Measurements from ENCODE around the gene PDIA2.

PDIA2 gene

GRCh38 chr16:282491-282890, 473 bp upstream of the PDIA2 start:
- Histone ChIP-seq H3K27ac (ENCODE audit: low read depth, low read length) (no peak overlapping the region), H3K36me3 (ENCODE audit: insufficient read depth, low read length) (peaks cover 12% of the 10 kb centered on the region; the same call in 1 of the 2 replicates), H3K4me1 (ENCODE audit: insufficient read depth, low read length) (no peaks in the 10 kb centered on the region), H3K9me3 (ENCODE audit: insufficient read depth, low read depth, low read length) (no peaks in the 10 kb centered on the region), H3K4me3 (ENCODE audit: low read length) (no peak overlapping the region), H3K9ac (ENCODE audit: low read depth, low read length) (no peak overlapping the region), H3K27me3 (ENCODE audit: insufficient read depth, low read length) (peaks cover 38% of the 10 kb centered on the region)
- WGBS, result 96% methylated on average over 22 of the region's 22 CpGs

- H3K4me3 ChIP-seq (ENCODE audit: low read length), result no peak overlapping the region
Measured at GRCh38 chr16:284204-285120, 1.5 kb downstream of the PDIA2 start.

GRCh38 chr16:285146-286055, 2.4 kb downstream of the PDIA2 start:
- WGBS, result 94% methylated on average over 42 of the region's 48 CpGs
- H3K27ac ChIP-seq (ENCODE audit: low read depth, low read length), result no peak overlapping the region
- no peak overlapping the region for H3K4me3 ChIP-seq (ENCODE audit: low read length)
- no peak overlapping the region for H3K9ac ChIP-seq (ENCODE audit: low read depth, low read length)
- H3K27me3 ChIP-seq (ENCODE audit: insufficient read depth, low read length), result peaks cover 15% of the 10 kb centered on the region
- no peaks in the 10 kb centered on the region for H3K4me1 ChIP-seq (ENCODE audit: insufficient read depth, low read length)
- no peaks in the 10 kb centered on the region for H3K9me3 ChIP-seq (ENCODE audit: insufficient read depth, low read depth, low read length)
- peaks cover 37% of the 10 kb centered on the region for H3K36me3 ChIP-seq (ENCODE audit: insufficient read depth, low read length)

More at GRCh38 chr16:284204-285120, 1.5 kb downstream of the PDIA2 start:
- Histone ChIP-seq H3K36me3 (ENCODE audit: insufficient read depth, low read length) (peaks cover 28% of the 10 kb centered on the region), H3K27ac (ENCODE audit: low read depth, low read length) (no peak overlapping the region), H3K4me1 (ENCODE audit: insufficient read depth, low read length) (no peaks in the 10 kb centered on the region), H3K9ac (ENCODE audit: low read depth, low read length) (no peak overlapping the region), H3K27me3 (ENCODE audit: insufficient read depth, low read length) (peaks cover 23% of the 10 kb centered on the region), H3K9me3 (ENCODE audit: insufficient read depth, low read depth, low read length) (no peaks in the 10 kb centered on the region)
- 95% methylated on average over 52 of the region's 52 CpGs for WGBS

GRCh38 chr16:286491-287297, 3.7 kb downstream of the PDIA2 start:
- Histone ChIP-seq H3K9me3 (ENCODE audit: insufficient read depth, low read depth, low read length) (no peaks in the 10 kb centered on the region), H3K4me3 (ENCODE audit: low read length) (no peak overlapping the region), H3K36me3 (ENCODE audit: insufficient read depth, low read length) (peaks cover 50% of the 10 kb centered on the region), H3K27me3 (ENCODE audit: insufficient read depth, low read length) (peaks cover 3% of the 10 kb centered on the region), H3K9ac (ENCODE audit: low read depth, low read length) (no peak overlapping the region), H3K4me1 (ENCODE audit: insufficient read depth, low read length) (no peaks in the 10 kb centered on the region), H3K27ac (ENCODE audit: low read depth, low read length) (no peak overlapping the region)
- 95% methylated on average over 22 of the region's 22 CpGs for WGBS

- no peak overlapping the region for H3K4me3 ChIP-seq (ENCODE audit: low read length)
- H3K27me3 ChIP-seq (ENCODE audit: insufficient read depth, low read length), result no peaks in the 10 kb centered on the region
- no peaks in the 10 kb centered on the region for H3K9me3 ChIP-seq (ENCODE audit: insufficient read depth, low read depth, low read length)
- H3K4me1 ChIP-seq (ENCODE audit: insufficient read depth, low read length), result no peaks in the 10 kb centered on the region
- 92% methylated on average over 16 of the region's 16 CpGs for WGBS
- H3K9ac ChIP-seq (ENCODE audit: low read depth, low read length), result no peak overlapping the region
- H3K36me3 ChIP-seq (ENCODE audit: insufficient read depth, low read length), result peaks cover 53% of the 10 kb centered on the region
- no peak overlapping the region for H3K27ac ChIP-seq (ENCODE audit: low read depth, low read length)
Measured at GRCh38 chr16:287298-287811, 4.4 kb downstream of the PDIA2 start.

GRCh38 chr16:287981-288920, 5.3 kb downstream of the PDIA2 start:
- Histone ChIP-seq H3K27ac (ENCODE audit: low read depth, low read length) (no peak overlapping the region), H3K27me3 (ENCODE audit: insufficient read depth, low read length) (no peaks in the 10 kb centered on the region), H3K4me3 (ENCODE audit: low read length) (no peak overlapping the region), H3K9ac (ENCODE audit: low read depth, low read length) (no peak overlapping the region), H3K4me1 (ENCODE audit: insufficient read depth, low read length) (no peaks in the 10 kb centered on the region), H3K9me3 (ENCODE audit: insufficient read depth, low read depth, low read length) (no peaks in the 10 kb centered on the region), H3K36me3 (ENCODE audit: insufficient read depth, low read length) (peaks cover 62% of the 10 kb centered on the region)
- whole genome bisulfite sequencing, result 96% methylated on average over 33 of the region's 33 CpGs

- Histone ChIP-seq H3K27ac (ENCODE audit: low read depth, low read length) (no peak overlapping the region), H3K27me3 (ENCODE audit: insufficient read depth, low read length) (no peaks in the 10 kb centered on the region), H3K9ac (ENCODE audit: low read depth, low read length) (no peak overlapping the region), H3K4me1 (ENCODE audit: insufficient read depth, low read length) (no peaks in the 10 kb centered on the region), H3K4me3 (ENCODE audit: low read length) (no peak overlapping the region), H3K9me3 (ENCODE audit: insufficient read depth, low read depth, low read length) (no peaks in the 10 kb centered on the region), H3K36me3 (ENCODE audit: insufficient read depth, low read length) (peaks cover 68% of the 10 kb centered on the region)
- WGBS, result 95% methylated on average over 22 of the region's 22 CpGs
Measured at GRCh38 chr16:289395-289997, 6.5 kb downstream of the PDIA2 start.

GRCh38 chr16:290015-290680, 7.2 kb downstream of the PDIA2 start:
- H3K27ac ChIP-seq (ENCODE audit: low read depth, low read length), result no peak overlapping the region

GRCh38 chr16:290681-291405, 7.9 kb downstream of the PDIA2 start:
- Histone ChIP-seq H3K36me3 (ENCODE audit: insufficient read depth, low read length) (peaks cover 68% of the 10 kb centered on the region), H3K4me3 (ENCODE audit: low read length) (no peak overlapping the region), H3K9ac (ENCODE audit: low read depth, low read length) (no peak overlapping the region), H3K4me1 (ENCODE audit: insufficient read depth, low read length) (no peaks in the 10 kb centered on the region), H3K9me3 (ENCODE audit: insufficient read depth, low read depth, low read length) (no peaks in the 10 kb centered on the region), H3K27ac (ENCODE audit: low read depth, low read length) (no peak overlapping the region), H3K27me3 (ENCODE audit: insufficient read depth, low read length) (no peaks in the 10 kb centered on the region)
- 96% methylated on average over 50 of the region's 50 CpGs for WGBS

More at GRCh38 chr16:290015-290680, 7.2 kb downstream of the PDIA2 start:
- H3K36me3 ChIP-seq (ENCODE audit: insufficient read depth, low read length), result peaks cover 68% of the 10 kb centered on the region
- no peak overlapping the region for H3K9ac ChIP-seq (ENCODE audit: low read depth, low read length)
- no peaks in the 10 kb centered on the region for H3K9me3 ChIP-seq (ENCODE audit: insufficient read depth, low read depth, low read length)
- no peak overlapping the region for H3K4me3 ChIP-seq (ENCODE audit: low read length)
- H3K4me1 ChIP-seq (ENCODE audit: insufficient read depth, low read length), result no peaks in the 10 kb centered on the region
- 94% methylated on average over 25 of the region's 25 CpGs for WGBS
- no peaks in the 10 kb centered on the region for H3K27me3 ChIP-seq (ENCODE audit: insufficient read depth, low read length)

Measured in HUES64 (cell line).